Neural cell (in vitro differentiated cells): ENCODE data around the gene CD151. TPM values are rescaled to one million over a fixed set of nuclear protein-coding genes. Genes with fewer than 3 reads are reported as not detected.

Experiments
- H2AFZ ChIP-seq: fragments of 200-600, 300-800 bp; sonication (generic), shearing (Covaris generic); 2 replicates; pipeline ENCODE4 v1.6.0; 2014; ENCODE audit warnings: low read depth, mild to moderate bottlenecking, antibody characterized with exemption, low read length, moderate library complexity
- H3F3A ChIP-seq: fragments of 200-600 bp; shearing (Covaris generic); 2 replicates; pipeline ENCODE4 v1.6.1; 2016; ENCODE audit warnings: mild to moderate bottlenecking, moderate library complexity, mixed read lengths, antibody characterized with exemption, low read length; ENCODE audit not compliant: insufficient read depth, poor library complexity, severe bottlenecking
- H3K27ac ChIP-seq: fragments of 200-600, 300-800 bp; sonication (generic), shearing (Covaris generic); 2 replicates; pipeline ENCODE4 v1.5.1; 2014; ENCODE audit warnings: mild to moderate bottlenecking, low read length, moderate library complexity
- H3K27me3 ChIP-seq: fragments of 300-800, 200-600 bp; sonication (generic), shearing (Covaris generic); 2 replicates; pipeline ENCODE4 v1.6.0; 2014; ENCODE audit warnings: mild to moderate bottlenecking, low read depth, low read length, moderate library complexity; ENCODE audit not compliant: insufficient read depth
- H3K36me3 ChIP-seq: fragments of 300-800, 200-600 bp; sonication (generic), shearing (Covaris generic); 2 replicates; pipeline ENCODE4 v1.5.1; 2014; ENCODE audit warnings: mild to moderate bottlenecking, antibody characterized with exemption, low read length, moderate library complexity; ENCODE audit not compliant: insufficient read depth
- H3K4me2 ChIP-seq: fragments of 300-800, 200-600 bp; sonication (generic), shearing (Covaris generic); 2 replicates; pipeline ENCODE4 v1.6.0; 2014; ENCODE audit warnings: mild to moderate bottlenecking, low read length
- H3K4me3 ChIP-seq: fragments of 300-800, 200-600 bp; sonication (generic), shearing (Covaris generic); 2 replicates; pipeline ENCODE4 v1.5.1; 2014; ENCODE audit warnings: mild to moderate bottlenecking, low read length, moderate library complexity
- H3K79me2 ChIP-seq: fragments of 200-600 bp; shearing (Covaris generic); replicated peaks from 2 replicates; pipeline ENCODE4 v1.6.0; 2014; ENCODE audit warnings: mild to moderate bottlenecking, low read length, moderate library complexity; ENCODE audit not compliant: insufficient read depth
- H3K9ac ChIP-seq: fragments of 300-800, 200-600 bp; sonication (generic), shearing (Covaris generic); 2 replicates; pipeline ENCODE4 v1.6.1; 2016; ENCODE audit warnings: mild to moderate bottlenecking, low read length, mixed read lengths
- H3K9me2 ChIP-seq: fragments of 200-600 bp; shearing (Covaris generic); 2 replicates; pipeline ENCODE4 v1.6.1; 2016; ENCODE audit warnings: mild to moderate bottlenecking, low read length, mixed read lengths; ENCODE audit not compliant: insufficient read depth
- H3K9me3 ChIP-seq: fragments of 200-600, 300-800 bp; sonication (generic), shearing (Covaris generic); 2 replicates; pipeline ENCODE4 v1.6.1; 2016; ENCODE audit warnings: mild to moderate bottlenecking, mixed run types, low read length, moderate library complexity, mixed read lengths
- H4K20me1 ChIP-seq: fragments of 200-600 bp; shearing (Covaris generic); 2 replicates; pipeline ENCODE4 v1.6.1; 2016; ENCODE audit warnings: mild to moderate bottlenecking, mixed run types; ENCODE audit not compliant: insufficient read depth
- CTCF ChIP-seq: fragments of 450-650 bp; IDR thresholded peaks from 2 replicates; pipeline ENCODE4 v1.5.1; 2014; ENCODE audit warnings: antibody characterized with exemption, mild to moderate bottlenecking, moderate library complexity; ENCODE audit not compliant: poor library complexity, severe bottlenecking
- EP300 ChIP-seq: fragments of 450-650 bp; conservative IDR thresholded peaks from 2 replicates; pipeline ENCODE4 v1.6.1; 2014; ENCODE audit warnings: antibody characterized with exemption, mild to moderate bottlenecking, moderate library complexity; ENCODE audit not compliant: poor library complexity, severe bottlenecking
- EZH2 ChIP-seq: fragments of 200-600, 300-800 bp; shearing (Covaris generic), sonication (generic); IDR thresholded peaks from 2 replicates; pipeline ENCODE4 v1.6.1; 2014; ENCODE audit warnings: antibody characterized with exemption, low read length, borderline replicate concordance, mild to moderate bottlenecking; ENCODE audit not compliant: insufficient read depth, poor library complexity, severe bottlenecking
- MXI1 ChIP-seq: fragments of 450-650 bp; conservative IDR thresholded peaks from 2 replicates; pipeline ENCODE4 v1.6.1; 2014; ENCODE audit warnings: antibody characterized with exemption, mild to moderate bottlenecking; ENCODE audit not compliant: poor library complexity, severe bottlenecking
- POLR2AphosphoS5 ChIP-seq: IDR thresholded peaks from 2 replicates; pipeline ENCODE4 v1.6.1; 2012
- RAD21 ChIP-seq: fragments of 450-650 bp; conservative IDR thresholded peaks from 2 replicates; pipeline ENCODE4 v1.6.1; 2014; ENCODE audit warnings: antibody characterized with exemption, mild to moderate bottlenecking, moderate library complexity
- REST ChIP-seq: IDR thresholded peaks from 2 replicates; pipeline ENCODE4 v1.6.1; 2012; ENCODE audit warnings: borderline replicate concordance
- SMC3 ChIP-seq: fragments of 450-650 bp; conservative IDR thresholded peaks from 2 replicates; pipeline ENCODE4 v1.6.1; 2014; ENCODE audit warnings: antibody characterized with exemption, mild to moderate bottlenecking, moderate library complexity; ENCODE audit not compliant: poor library complexity
- TAF1 ChIP-seq: IDR thresholded peaks from 2 replicates; pipeline ENCODE4 v1.6.1; 2012; ENCODE audit warnings: low read depth
- polyA plus RNA-seq: library from polyadenylated mRNA; depleted of rRNA; stranded (reverse); fragments of >200 nt; gene quantifications from 2 replicates; pipeline ENCODE4 v1.2.3, GENCODE V29; 2014

The CD151 gene
- polyA plus RNA-seq, 1 donor from 2014 or later: 70.8 TPM

DNA sequence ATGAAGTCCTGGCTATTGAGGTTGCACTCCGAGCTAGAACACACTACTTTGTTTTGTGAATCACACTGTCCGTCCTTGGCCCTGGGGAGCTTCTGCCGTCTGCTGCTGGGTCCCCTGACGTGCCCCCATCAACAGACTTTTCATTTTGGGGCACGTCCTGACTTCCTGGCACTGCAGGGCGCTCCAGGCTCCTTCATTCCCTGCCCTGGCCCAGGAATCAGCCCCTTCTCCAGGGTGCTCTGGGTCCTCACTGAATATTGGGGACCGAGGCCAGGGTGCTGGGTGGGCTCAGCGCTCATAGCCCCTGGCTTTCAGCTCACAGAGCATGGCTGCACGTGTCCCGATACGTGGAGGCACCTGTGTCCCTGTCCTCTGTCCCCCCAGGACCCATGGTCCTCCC, 32.1 kb downstream of the CD151 start:
- H3K9me2 ChIP-seq: no peaks in the 10 kb centered on the region
- no peaks in the 10 kb centered on the region for H3K36me3 ChIP-seq

More for the DNA sequence above, 32.1 kb downstream of the CD151 start:
- no peaks in the 10 kb centered on the region for H3K9me3 ChIP-seq
- H3K4me3 ChIP-seq: no peak overlapping the region
- H3K27me3 ChIP-seq: no peaks in the 10 kb centered on the region
- TF ChIP-seq EZH2 (no peak), MXI1 (no peak), TAF1 (no peak), POLR2AphosphoS5 (no peak), EP300 (no peak), RAD21 (no peak), CTCF (no peak), REST (no peak), SMC3 (no peak)
- no peaks in the 10 kb centered on the region for H3K79me2 ChIP-seq
- no peak overlapping the region for H3K9ac ChIP-seq
- H4K20me1 ChIP-seq: no peaks in the 10 kb centered on the region
- H3F3A ChIP-seq: no peaks in the 10 kb centered on the region
- H2AFZ ChIP-seq: no peak overlapping the region
- H3K4me2 ChIP-seq: no peak overlapping the region
- H3K27ac ChIP-seq: no peak overlapping the region
